Fibroblast of skin of left quadriceps (primary cell): Measurements from ENCODE around the gene B3GAT3.
"Not testable (repeated sequence)": the region's sequence is repeated elsewhere in the genome, so short reads cannot be mapped to it uniquely, and the experiment has no call there.

Source experiments
- DNase-seq, 2 experiments: peaks; one replicate each; pipeline ENCODE4 v3.0.0-alpha.2; 2013; ENCODE audit warnings: low read depth in 2 of 2

The B3GAT3 gene

DNA sequence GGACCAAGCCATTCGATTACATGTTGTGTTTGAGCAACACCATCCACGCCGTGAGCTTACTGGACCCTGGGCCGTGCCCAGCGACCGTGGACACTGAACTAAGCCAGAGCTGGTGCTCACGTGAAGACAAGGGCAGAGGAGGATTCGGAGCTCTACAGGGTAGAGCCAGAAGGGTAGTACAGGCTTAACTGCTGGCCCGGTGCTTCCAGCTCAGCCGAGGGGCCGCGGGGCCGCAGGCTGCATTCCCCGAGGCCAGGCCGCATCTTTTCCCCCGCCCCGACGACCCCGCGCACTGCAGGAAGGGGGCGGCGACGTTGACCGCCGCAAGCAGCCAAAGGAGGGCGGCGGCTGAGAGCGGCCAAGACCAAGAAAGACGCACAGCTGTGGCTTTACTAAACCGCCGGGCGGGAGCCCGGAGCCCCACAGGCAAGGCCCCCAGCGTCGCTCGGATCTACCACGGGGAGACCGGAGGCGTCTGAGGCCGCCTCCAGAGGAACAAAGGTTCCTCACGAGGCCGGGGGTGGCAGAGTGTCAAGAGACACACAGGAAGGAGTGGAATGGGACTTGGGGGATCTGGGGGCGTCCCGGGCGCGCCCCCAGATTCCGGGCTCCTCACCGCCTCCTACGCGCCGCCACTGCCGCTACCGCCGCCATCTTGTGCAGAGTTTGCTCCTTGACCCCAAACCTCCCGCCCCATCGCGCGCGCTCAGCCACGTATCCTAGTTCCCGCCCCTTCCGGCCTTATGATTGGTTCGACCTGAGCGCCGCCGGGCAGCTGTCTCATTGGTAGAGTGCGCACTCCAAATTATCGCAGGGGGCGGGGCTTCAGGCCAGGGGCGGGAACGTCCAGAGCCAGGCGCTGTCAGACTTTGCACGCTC is 24.4 kb upstream of the B3GAT3 start, which contains the start of gene GANAB:
TSS of gene GANAB (minus strand) at position 668 of the 879 bp plus-strand sequence. CDS start at position 654, 14 bp downstream.
- peak; percentile 94 to 95 for DNase-seq

DNA sequence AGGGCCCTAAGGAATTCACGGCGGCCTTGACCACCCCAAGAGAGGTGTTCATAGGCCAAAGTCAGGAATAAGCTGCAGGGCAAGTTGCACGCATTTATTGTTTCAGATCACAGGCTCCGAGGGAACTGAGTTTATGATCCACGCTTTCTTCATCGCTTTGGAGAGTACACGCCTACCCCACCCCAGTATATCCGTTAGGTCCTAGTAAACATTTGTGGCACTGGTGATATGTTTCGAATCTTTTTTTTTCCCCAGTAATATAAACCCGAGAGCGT is 23.8 kb upstream of the B3GAT3 start:
- DNase-seq = no peak

DNA sequence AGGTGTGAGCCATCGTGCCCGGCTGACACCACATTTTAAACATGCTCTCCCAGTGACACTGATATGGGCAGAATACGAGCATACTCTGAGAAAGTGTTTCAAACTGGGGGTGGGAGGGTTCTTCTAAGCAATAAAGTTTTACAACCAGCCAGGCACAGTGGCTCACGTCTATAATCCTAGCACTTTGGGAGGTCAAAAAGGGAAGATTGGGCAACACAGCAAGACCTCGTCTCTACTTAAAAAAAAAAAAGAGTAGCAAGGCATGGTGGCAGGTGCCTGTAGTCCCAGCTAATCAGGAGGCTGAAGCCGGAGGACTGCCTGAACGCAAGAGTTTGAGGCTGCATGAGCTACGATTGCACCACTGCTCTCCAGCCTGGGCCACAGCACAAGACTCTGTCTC is 22.4 kb upstream of the B3GAT3 start:
- DNase-seq = no peak

- no peak for DNase-seq
Measured at GRCh38 chr11:62632492-62632891, 10.7 kb upstream of the B3GAT3 start.

DNA sequence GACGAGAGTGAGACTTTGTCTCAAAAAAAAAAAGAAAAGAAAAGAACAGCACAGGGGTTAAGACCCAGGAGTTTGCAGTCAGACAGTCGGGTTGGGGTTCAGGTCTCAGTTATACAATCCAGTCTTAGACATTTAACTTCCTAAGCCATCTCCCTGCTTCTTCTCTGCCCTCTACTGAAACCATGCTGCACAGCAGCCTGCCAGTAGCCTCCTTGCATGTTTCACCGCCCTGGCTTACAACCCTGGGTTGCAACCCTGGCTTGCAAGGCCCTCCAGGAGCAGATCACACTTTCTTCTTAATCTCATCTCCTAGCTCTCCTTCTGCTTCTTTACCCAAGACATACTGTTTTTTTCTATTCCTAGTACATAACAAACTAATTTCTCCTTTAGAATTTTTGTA is 5.9 kb upstream of the B3GAT3 start:
- no peak for DNase-seq

DNA sequence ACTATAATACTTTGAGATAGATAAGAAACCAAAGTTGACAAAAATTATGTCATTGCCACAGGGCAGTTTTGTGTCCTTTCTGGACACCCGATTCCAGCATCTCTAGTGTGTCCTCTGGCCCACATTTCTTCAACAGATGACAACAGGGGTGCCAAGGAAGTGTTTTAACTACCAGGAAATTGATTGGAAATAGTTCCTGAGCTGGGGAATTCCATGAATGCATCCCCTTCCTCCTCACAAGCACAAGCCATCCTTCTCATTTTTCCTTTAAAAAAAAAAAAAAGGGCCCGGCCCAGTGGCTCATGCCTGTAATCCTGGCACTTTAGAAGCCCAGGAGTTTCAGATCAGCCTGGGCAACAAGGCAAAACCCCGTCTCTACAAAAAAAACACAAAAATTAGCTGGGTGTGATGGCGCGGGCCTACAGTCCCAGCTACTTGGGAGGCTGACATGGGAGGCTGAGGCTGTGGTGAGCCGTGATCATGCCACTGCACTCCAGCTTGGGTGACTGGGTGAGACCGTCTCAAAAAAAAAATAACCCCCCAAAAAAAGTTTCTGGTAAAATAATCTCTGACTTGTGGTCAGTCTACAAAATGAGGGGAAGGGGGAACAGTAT is 797 bp upstream of the B3GAT3 start:
- no peak for DNase-seq

GRCh38 chr11:62621027-62621566 is 689 bp downstream of the B3GAT3 start:
- no peak for DNase-seq

- not testable (repeated sequence) for DNase-seq
Measured at GRCh38 chr11:62616957-62617356, 4.8 kb downstream of the B3GAT3 start.

GRCh38 chr11:62615521-62615920 is 6.3 kb downstream of the B3GAT3 start:
- DNase-seq = no peak

GRCh38 chr11:62614275-62614674 is 7.5 kb downstream of the B3GAT3 start:
- no peak for DNase-seq

DNA sequence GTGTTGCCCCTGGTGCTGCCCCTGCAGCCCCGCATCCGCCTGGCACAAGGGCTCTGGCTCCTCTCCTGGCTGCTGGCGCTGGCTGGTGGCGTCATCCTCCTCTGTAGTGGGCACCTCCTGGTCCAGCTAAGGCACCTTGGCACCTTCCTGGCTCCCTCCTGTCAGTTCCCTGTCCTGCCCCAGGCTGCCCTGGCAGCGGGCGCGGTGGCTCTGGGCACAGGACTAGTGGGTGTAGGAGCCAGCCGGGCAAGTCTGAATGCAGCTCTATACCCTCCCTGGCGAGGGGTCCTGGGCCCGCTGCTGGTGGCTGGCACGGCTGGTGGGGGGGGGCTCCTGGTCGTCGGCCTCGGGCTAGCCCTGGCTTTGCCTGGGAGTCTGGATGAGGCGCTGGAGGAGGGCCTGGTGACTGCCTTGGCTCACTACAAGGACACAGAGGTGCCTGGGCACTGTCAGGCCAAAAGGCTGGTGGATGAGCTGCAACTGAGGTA is 8.5 kb downstream of the B3GAT3 start:
- DNase-seq = no peak

- peak; percentile 46 to 49 for DNase-seq
Measured at GRCh38 chr11:62612366-62613290, 9.2 kb downstream of the B3GAT3 start, which contains the start of the genes EML3 and ROM1. Gene EML3 (minus strand): TSS chr11:62612775. CDS start chr11:62612457, 318 bp downstream. Gene ROM1 (plus strand): TSS chr11:62613257. CDS start chr11:62613282, 25 bp downstream.

- no peak for DNase-seq
Measured at GRCh38 chr11:62611705-62612365, 10.0 kb downstream of the B3GAT3 start.

- DNase-seq = no peak
Measured at GRCh38 chr11:62610814-62611704, 10.7 kb downstream of the B3GAT3 start.

DNA sequence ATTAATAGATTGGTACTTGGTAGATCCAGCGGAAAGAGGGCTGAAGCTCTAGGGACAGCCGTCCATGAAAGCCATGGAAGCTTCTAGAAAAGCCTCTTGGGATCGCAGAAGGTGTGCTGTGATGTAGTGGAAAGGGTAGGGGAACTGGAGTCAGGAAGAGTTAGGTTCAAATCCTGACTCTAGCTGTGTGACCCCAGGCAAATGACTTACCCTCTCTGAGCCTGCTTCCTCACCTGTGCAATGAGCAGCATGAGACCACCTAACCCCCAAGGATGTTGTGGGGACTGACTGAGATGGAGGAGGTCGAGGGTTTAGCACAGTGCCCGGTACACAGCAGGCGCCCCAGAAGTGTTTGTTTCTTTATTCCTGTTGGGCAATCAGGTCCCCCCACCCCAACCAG is 11.4 kb downstream of the B3GAT3 start:
- DNase-seq = no peak

- DNase-seq = no peak
Measured at GRCh38 chr11:62608776-62609175, 13.0 kb downstream of the B3GAT3 start.

DNA sequence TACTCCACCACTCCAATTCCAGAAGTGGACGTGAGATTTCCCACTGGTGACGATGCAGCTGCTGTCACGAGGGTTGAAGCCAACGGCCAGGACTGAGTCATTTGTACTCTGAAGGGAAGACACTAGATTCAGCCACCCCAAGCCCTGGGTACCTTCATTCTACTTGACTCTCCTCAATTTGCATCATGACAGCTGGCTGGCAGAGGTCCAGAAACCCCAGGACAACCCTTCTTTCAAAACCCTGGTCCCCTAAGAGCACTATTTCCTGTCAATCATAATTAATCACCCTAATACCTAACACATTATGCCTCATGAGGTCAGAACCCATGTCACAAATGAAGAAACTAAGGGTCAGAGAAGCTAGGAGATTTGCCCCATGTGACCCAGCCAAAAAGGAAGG is 14.1 kb downstream of the B3GAT3 start:
- no peak for DNase-seq

DNA sequence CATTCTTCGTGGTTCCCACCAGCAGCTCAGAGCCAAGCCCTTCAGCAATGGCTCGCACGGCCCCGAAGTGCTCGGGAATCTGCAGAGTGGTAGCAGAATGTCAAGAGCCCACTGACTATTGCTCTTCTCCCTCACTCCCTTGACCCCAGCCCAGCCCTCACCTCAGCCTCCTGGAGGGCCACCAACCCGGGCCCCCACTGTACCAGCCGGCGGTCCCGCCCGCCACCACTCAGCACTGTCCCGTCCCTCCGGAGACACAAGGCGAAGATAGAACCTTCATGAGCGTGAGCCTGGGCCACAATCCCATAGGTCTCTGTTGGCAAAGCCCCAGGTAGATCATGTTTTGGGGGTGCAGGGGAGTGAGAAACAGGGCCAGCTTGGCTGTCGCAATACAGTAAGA is 15.9 kb downstream of the B3GAT3 start:
- no peak for DNase-seq

DNA sequence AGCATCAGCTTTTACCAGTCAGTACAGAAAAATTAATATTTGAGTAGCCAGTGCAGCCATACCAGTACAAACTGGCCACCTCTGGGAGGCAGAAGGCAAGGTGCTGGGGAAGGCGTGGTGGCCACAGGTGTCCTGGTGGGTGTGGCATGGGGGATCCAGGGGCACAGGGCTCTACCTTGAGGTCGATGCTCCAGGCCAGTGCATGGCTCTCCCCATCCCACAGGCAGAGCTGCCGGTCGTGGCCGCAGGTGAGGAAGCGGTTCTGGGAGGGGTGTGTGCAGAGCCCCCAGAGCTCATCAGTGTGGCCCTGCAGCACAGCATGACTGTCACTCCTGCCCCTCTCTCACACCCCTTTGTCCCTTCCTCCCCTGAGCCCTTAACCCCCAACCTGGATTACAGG is 16.3 kb downstream of the B3GAT3 start:
- no peak for DNase-seq
